Activated CD8-positive, alpha-beta T cell treated with anti-CD3 and anti-CD28 coated beads for 36 hours (primary cell): ENCODE measurements around the gene GDI1. TPM values are rescaled to one million over a fixed set of nuclear protein-coding genes. Genes with fewer than 3 reads are reported as not detected.

Experiments
- ATAC-seq: fragments of 200-7000 bp; cut with Tn5 transposase; one replicate; pipeline ENCODE4 v1.10.0; 2021; ENCODE audit warnings: mild to moderate bottlenecking, moderate library complexity
- CTCF ChIA-PET: fragments of 350-600 bp; sonication (Branson Sonifier 250); formaldehyde crosslinking; loops from one replicate; lab custom pipeline; 2021; ENCODE audit warnings: antibody characterized with exemption; lab: Charles Lee
- POLR2A ChIA-PET: fragments of 350-600 bp; sonication (Branson Sonifier 250); formaldehyde crosslinking; loops from one replicate; lab custom pipeline; 2021; ENCODE audit warnings: antibody characterized with exemption; lab: Charles Lee
- DNase-seq: peaks from one replicate; pipeline ENCODE4 v3.0.0-alpha.2; 2020
- H3K27ac Mint-ChIP-seq: one replicate; pipeline ENCODE4 v1.8.0; 2021; ENCODE audit warnings: mild to moderate bottlenecking, mixed read lengths
- H3K27me3 Mint-ChIP-seq: one replicate; pipeline ENCODE4 v1.8.0; 2021; ENCODE audit warnings: mixed read lengths
- H3K36me3 Mint-ChIP-seq: one replicate; pipeline ENCODE4 v1.8.0; 2021; ENCODE audit warnings: low read depth, mixed read lengths
- H3K4me1 Mint-ChIP-seq: one replicate; pipeline ENCODE4 v1.8.0; 2021; ENCODE audit warnings: low read depth, mixed read lengths
- H3K4me3 Mint-ChIP-seq: one replicate; pipeline ENCODE4 v1.8.0; 2021; ENCODE audit warnings: mild to moderate bottlenecking, moderate library complexity, mixed read lengths
- H3K9me3 Mint-ChIP-seq: one replicate; pipeline ENCODE4 v1.8.0; 2021; ENCODE audit warnings: mixed read lengths
- intact Hi-C: fragments of 100-400 bp; cut with micrococcal nuclease; formaldehyde crosslinking; loops from one replicate; pipeline ENCODE4 v1.10.0; 2022
- total RNA-seq, 2 experiments: library from RNA; stranded (reverse); gene quantifications; one replicate each; pipeline ENCODE4 v1.2.3, GENCODE V29; 2021
- TF ChIP-seq, protein P1 (sequence below): fragments of 200-600 bp; IDR thresholded peaks from one replicate; pipeline ENCODE4 v1.8.0; 2022; ENCODE audit warnings: antibody characterized with exemption, mild to moderate bottlenecking

GDI1 gene
- total RNA-seq, 2 experiments from 2014 or later, result 76.5 TPM

GRCh38 chrX:154430479-154430878 lies 6.5 kb upstream of the GDI1 start:
- ChIA-PET CTCF (no interaction called here), POLR2A (interaction anchor here (1.2 kb wide), 1 partner anchor 20 kb away, joined by 3 read pairs; no protein-coding TSS in a partner anchor)
- TF ChIP-seq, protein P1, sequence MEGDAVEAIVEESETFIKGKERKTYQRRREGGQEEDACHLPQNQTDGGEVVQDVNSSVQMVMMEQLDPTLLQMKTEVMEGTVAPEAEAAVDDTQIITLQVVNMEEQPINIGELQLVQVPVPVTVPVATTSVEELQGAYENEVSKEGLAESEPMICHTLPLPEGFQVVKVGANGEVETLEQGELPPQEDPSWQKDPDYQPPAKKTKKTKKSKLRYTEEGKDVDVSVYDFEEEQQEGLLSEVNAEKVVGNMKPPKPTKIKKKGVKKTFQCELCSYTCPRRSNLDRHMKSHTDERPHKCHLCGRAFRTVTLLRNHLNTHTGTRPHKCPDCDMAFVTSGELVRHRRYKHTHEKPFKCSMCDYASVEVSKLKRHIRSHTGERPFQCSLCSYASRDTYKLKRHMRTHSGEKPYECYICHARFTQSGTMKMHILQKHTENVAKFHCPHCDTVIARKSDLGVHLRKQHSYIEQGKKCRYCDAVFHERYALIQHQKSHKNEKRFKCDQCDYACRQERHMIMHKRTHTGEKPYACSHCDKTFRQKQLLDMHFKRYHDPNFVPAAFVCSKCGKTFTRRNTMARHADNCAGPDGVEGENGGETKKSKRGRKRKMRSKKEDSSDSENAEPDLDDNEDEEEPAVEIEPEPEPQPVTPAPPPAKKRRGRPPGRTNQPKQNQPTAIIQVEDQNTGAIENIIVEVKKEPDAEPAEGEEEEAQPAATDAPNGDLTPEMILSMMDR, result no peak
- Mint-ChIP-seq H3K27me3 (no peaks in the 10 kb centered on the region), H3K36me3 (peaks cover 4% of the 10 kb centered on the region), H3K4me3 (no peak overlapping the region), H3K4me1 (peaks cover 19% of the 10 kb centered on the region), H3K27ac (peak overlapping the region; percentile 82), H3K9me3 (no peaks in the 10 kb centered on the region)
- intact Hi-C loops, result no loop called here
- DNase-seq (no peak), ATAC-seq (no peak)

GRCh38 chrX:154430916-154431315 lies 6.0 kb upstream of the GDI1 start:
- intact Hi-C loops, result no loop called here
- Mint-ChIP-seq H3K36me3 (peaks cover 6% of the 10 kb centered on the region), H3K4me3 (no peak overlapping the region), H3K27me3 (no peaks in the 10 kb centered on the region), H3K4me1 (peaks cover 20% of the 10 kb centered on the region), H3K27ac (peak overlapping the region; percentile 82), H3K9me3 (no peaks in the 10 kb centered on the region)
- TF ChIP-seq, protein P1, result no peak
- ChIA-PET CTCF (no interaction called here), POLR2A (interaction anchor here (0.7 to 1.2 kb wide), 2 partner anchors 20 to 63 kb away, joined by 3 read pairs; no protein-coding TSS in a partner anchor)
- DNase-seq (no peak), ATAC-seq (no peak)

DNA sequence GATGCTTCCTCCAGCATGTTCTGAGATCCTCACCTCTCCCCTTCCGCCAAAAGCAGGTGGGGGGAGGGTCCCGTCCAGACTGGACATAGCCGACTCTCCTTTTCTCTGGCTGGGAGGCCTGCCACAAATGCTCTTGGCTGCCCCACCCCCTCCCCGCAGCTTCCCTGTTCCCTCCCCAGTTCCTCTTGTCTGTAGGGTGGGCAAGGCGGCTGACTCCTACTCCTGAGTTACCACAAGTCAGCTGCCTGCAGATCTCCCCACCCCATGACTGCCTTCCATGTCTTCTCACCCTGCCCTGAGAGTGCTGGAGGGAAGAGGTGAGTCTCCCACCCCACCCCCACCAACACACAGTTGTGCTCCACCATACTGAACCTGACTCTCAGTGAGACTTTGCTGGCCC lies 5.6 kb upstream of the GDI1 start:
- Mint-ChIP-seq H3K36me3 (peaks cover 10% of the 10 kb centered on the region), H3K27me3 (no peaks in the 10 kb centered on the region), H3K9me3 (no peaks in the 10 kb centered on the region), H3K4me3 (no peak overlapping the region), H3K27ac (no peak overlapping the region), H3K4me1 (peaks cover 24% of the 10 kb centered on the region)
- ChIA-PET POLR2A (interaction anchor here (0.7 to 1.2 kb wide), 3 partner anchors 17 to 63 kb away, joined by 3 read pairs; no protein-coding TSS in a partner anchor), CTCF (no interaction called here)
- ATAC-seq (no peak), DNase-seq (no peak)
- TF ChIP-seq, protein P1, result no peak
- intact Hi-C loops, result no loop called here

GRCh38 chrX:154432210-154432609 lies 4.7 kb upstream of the GDI1 start:
- H3K27me3 Mint-ChIP-seq, result no peaks in the 10 kb centered on the region
- no peak for ATAC-seq
- H3K9me3 Mint-ChIP-seq, result no peaks in the 10 kb centered on the region
- ChIA-PET CTCF (no interaction called here), POLR2A (interaction anchor here (0.9 to 1.4 kb wide), 3 partner anchors 17 to 34 kb away, joined by 3 to 6 read pairs (median 4); partner anchors contain the start of gene RPL10)
- TF ChIP-seq, protein P1, result no peak
- no peak overlapping the region for H3K27ac Mint-ChIP-seq
- peaks cover 11% of the 10 kb centered on the region for H3K36me3 Mint-ChIP-seq
- H3K4me3 Mint-ChIP-seq, result no peak overlapping the region
- peaks cover 25% of the 10 kb centered on the region for H3K4me1 Mint-ChIP-seq
- intact Hi-C loops, result no loop called here
- no peak for DNase-seq

GRCh38 chrX:154433605-154434004 lies 3.3 kb upstream of the GDI1 start:
- Mint-ChIP-seq H3K27ac (no peak overlapping the region), H3K27me3 (no peaks in the 10 kb centered on the region), H3K4me3 (no peak overlapping the region), H3K9me3 (no peaks in the 10 kb centered on the region), H3K4me1 (peaks cover 26% of the 10 kb centered on the region), H3K36me3 (peaks cover 11% of the 10 kb centered on the region)
- DNase-seq (no peak), ATAC-seq (no peak)
- CTCF ChIA-PET, result no interaction called here
- intact Hi-C loops, result no loop called here
- POLR2A ChIA-PET, result interaction anchor here (1.4 kb wide), 1 partner anchor 34 kb away, joined by 6 read pairs; no protein-coding TSS in a partner anchor
- TF ChIP-seq, protein P1, result no peak
